IPS DF 6.9 (cell line): ENCODE measurements around the gene B4GALT6.
A peak's percentile ranks its signal among the peaks of the same experiment; 100 is the strongest.
"Not testable (repeated sequence)": the region's sequence is repeated elsewhere in the genome, so short reads cannot be mapped to it uniquely, and the experiment has no call there.

Source experiments
- DNase-seq: peaks from one replicate; pipeline ENCODE4 v3.0.0-alpha.2; 2013; ENCODE audit warnings: low read depth, low spot score
- H3K27ac ChIP-seq: one replicate; pipeline ENCODE4 v1.5.1; 2013; ENCODE audit warnings: low read length, control low read depth
- H3K27me3 ChIP-seq: 2 replicates; pipeline ENCODE4 v1.6.1; 2013; ENCODE audit warnings: mild to moderate bottlenecking, low read length; ENCODE audit not compliant: control insufficient read depth, insufficient read depth
- H3K36me3 ChIP-seq: 2 replicates; pipeline ENCODE4 v1.6.1; 2013; ENCODE audit warnings: low read length; ENCODE audit not compliant: control insufficient read depth, insufficient read depth
- H3K4me1 ChIP-seq: 2 replicates; pipeline ENCODE4 v1.6.1; 2013; ENCODE audit warnings: low read length; ENCODE audit not compliant: control insufficient read depth, insufficient read depth
- H3K4me3 ChIP-seq: 2 replicates; pipeline ENCODE4 v1.5.1; 2013; ENCODE audit warnings: mild to moderate bottlenecking, low read length
- H3K9me3 ChIP-seq: 2 replicates; pipeline ENCODE4 v1.6.1; 2013; ENCODE audit warnings: low read length, inconsistent platforms; ENCODE audit not compliant: control insufficient read depth, insufficient read depth
- WGBS: extraction: QIAGEN DNeasy Blood & Tissue Kit; methylation state at CpG from one replicate; pipeline ENCODE4 v1.1.7; 2013; ENCODE audit warnings: mixed read lengths, missing lambda C conversion rate; ENCODE audit not compliant: insufficient read length, insufficient coverage; 5-methylcytosine and 5-hydroxymethylcytosine counted together

B4GALT6 gene

GRCh38 chr18:31684279-31685096, at the start of gene B4GALT6:
Gene B4GALT6 (minus strand): TSS chr18:31684581. CDS start chr18:31684426, 155 bp downstream.
- peak within 1 kb of the TSS; percentile 72; the same call in 1 of the 2 replicates for H3K4me3 ChIP-seq
- no CpG with 5 or more reads among the region's 86 CpGs for WGBS
- peak; percentile 25 for DNase-seq
- no peaks in the 10 kb centered on the region for H3K36me3 ChIP-seq
- H3K4me1 ChIP-seq: peaks cover 8% of the 10 kb centered on the region
- no peaks in the 10 kb centered on the region for H3K9me3 ChIP-seq
- no peak within 1 kb of the TSS for H3K27ac ChIP-seq
- no peaks in the 10 kb centered on the region for H3K27me3 ChIP-seq

GRCh38 chr18:31731628-31732027, 47.2 kb upstream of the B4GALT6 start:
- Histone ChIP-seq H3K36me3 (no peaks in the 10 kb centered on the region), H3K27ac (no peak overlapping the region), H3K9me3 (no peaks in the 10 kb centered on the region), H3K4me3 (no peak overlapping the region), H3K4me1 (no peaks in the 10 kb centered on the region), H3K27me3 (no peaks in the 10 kb centered on the region)
- DNase-seq: no peak
- no CpG with 5 or more reads among the region's 3 CpGs for WGBS

GRCh38 chr18:31729196-31729595, 44.8 kb upstream of the B4GALT6 start:
- not testable (repeated sequence) for H3K4me1 ChIP-seq, H3K27me3 ChIP-seq, H3K27ac ChIP-seq, H3K36me3 ChIP-seq, H3K9me3 ChIP-seq, DNase-seq, H3K4me3 ChIP-seq
- WGBS: no CpG with 5 or more reads among the region's 2 CpGs

GRCh38 chr18:31723990-31724711, 39.8 kb upstream of the B4GALT6 start:
- DNase-seq: no peak
- Histone ChIP-seq H3K4me1 (no peaks in the 10 kb centered on the region), H3K27me3 (no peaks in the 10 kb centered on the region), H3K4me3 (no peak overlapping the region), H3K9me3 (no peaks in the 10 kb centered on the region), H3K36me3 (no peaks in the 10 kb centered on the region), H3K27ac (no peak overlapping the region)
- WGBS: no CpG with 5 or more reads among the region's 43 CpGs

GRCh38 chr18:31723639-31723989, 39.2 kb upstream of the B4GALT6 start:
- Histone ChIP-seq H3K27ac (no peak overlapping the region), H3K27me3 (no peaks in the 10 kb centered on the region), H3K36me3 (no peaks in the 10 kb centered on the region), H3K9me3 (no peaks in the 10 kb centered on the region), H3K4me1 (no peaks in the 10 kb centered on the region), H3K4me3 (no peak overlapping the region)
- WGBS: no CpG with 5 or more reads among the region's 7 CpGs
- no peak for DNase-seq

GRCh38 chr18:31722369-31722957, 38.1 kb upstream of the B4GALT6 start:
- peak; percentile 93 for DNase-seq
- no CpG with 5 or more reads among the region's 7 CpGs for WGBS
- Histone ChIP-seq H3K27ac (no peak overlapping the region), H3K27me3 (no peaks in the 10 kb centered on the region), H3K4me1 (no peaks in the 10 kb centered on the region), H3K4me3 (no peak overlapping the region), H3K36me3 (no peaks in the 10 kb centered on the region), H3K9me3 (no peaks in the 10 kb centered on the region)

GRCh38 chr18:31721601-31722000, 37.2 kb upstream of the B4GALT6 start:
- no peaks in the 10 kb centered on the region for H3K4me1 ChIP-seq
- no peaks in the 10 kb centered on the region for H3K9me3 ChIP-seq
- no peak overlapping the region for H3K4me3 ChIP-seq
- no peak overlapping the region for H3K27ac ChIP-seq
- H3K27me3 ChIP-seq: no peaks in the 10 kb centered on the region
- WGBS: no CpG with 5 or more reads among the region's 3 CpGs
- H3K36me3 ChIP-seq: no peaks in the 10 kb centered on the region
- no peak for DNase-seq

- H3K4me1 ChIP-seq: no peaks in the 10 kb centered on the region
- no peaks in the 10 kb centered on the region for H3K36me3 ChIP-seq
- no peak overlapping the region for H3K4me3 ChIP-seq
- no peak for DNase-seq
- no peaks in the 10 kb centered on the region for H3K27me3 ChIP-seq
- no CpG with 5 or more reads among the region's 7 CpGs for WGBS
- no peaks in the 10 kb centered on the region for H3K9me3 ChIP-seq
- H3K27ac ChIP-seq: no peak overlapping the region
Observed at GRCh38 chr18:31720867-31721266, 36.5 kb upstream of the B4GALT6 start.

GRCh38 chr18:31719363-31720006, 35.1 kb upstream of the B4GALT6 start:
- Histone ChIP-seq H3K27me3 (no peaks in the 10 kb centered on the region), H3K4me3 (no peak overlapping the region), H3K4me1 (no peaks in the 10 kb centered on the region), H3K36me3 (no peaks in the 10 kb centered on the region), H3K9me3 (no peaks in the 10 kb centered on the region), H3K27ac (no peak overlapping the region)
- 100% methylated on average over 3 of the region's 7 CpGs for WGBS
- DNase-seq: no peak

GRCh38 chr18:31718386-31718785, 34.0 kb upstream of the B4GALT6 start:
- Histone ChIP-seq H3K9me3 (no peaks in the 10 kb centered on the region), H3K36me3 (no peaks in the 10 kb centered on the region), H3K4me3 (no peak overlapping the region), H3K27me3 (no peaks in the 10 kb centered on the region), H3K4me1 (no peaks in the 10 kb centered on the region), H3K27ac (no peak overlapping the region)
- no peak for DNase-seq
- WGBS: no CpG with 5 or more reads among the region's 3 CpGs
